ENCODE data around the gene ARHGAP36.

DNA sequence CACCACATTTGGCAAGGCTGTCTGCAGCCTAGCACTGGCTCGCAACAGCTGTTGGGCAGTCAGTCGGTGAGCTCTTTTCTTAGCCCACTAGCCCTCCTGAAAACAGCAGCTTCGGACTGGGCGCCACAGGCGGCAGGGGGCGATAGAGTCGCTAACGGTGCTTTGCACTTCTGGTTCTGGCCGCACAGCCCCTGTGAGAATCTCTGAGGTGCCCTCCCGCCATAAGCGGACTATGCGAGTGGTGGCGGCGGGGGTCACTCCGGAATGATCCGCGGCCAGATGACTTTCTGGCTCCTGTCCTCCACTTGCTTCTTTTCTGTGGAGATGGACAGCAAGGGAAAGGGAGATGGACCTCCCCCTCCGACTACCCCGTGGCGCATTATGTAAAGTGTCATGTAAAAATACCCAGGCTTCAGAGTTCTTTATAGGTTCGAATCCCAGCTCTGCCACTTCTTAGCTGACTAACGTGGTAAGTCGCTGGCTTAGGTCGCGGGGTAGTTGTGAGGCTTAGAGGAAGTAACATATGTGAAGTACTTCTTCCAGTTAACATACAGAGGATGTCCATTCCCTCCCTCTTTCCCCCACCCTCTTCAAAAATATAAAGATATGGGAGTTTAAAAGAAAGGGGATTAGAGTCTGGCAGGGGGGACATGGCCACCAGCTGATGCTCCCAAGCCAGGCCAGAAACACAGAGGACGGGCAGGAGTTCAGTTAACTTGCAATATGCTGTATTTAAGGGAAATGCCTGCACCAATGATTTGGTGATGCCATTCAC is 11.0 kb downstream of the ARHGAP36 start:
- TF ChIP-seq, protein P1, sequence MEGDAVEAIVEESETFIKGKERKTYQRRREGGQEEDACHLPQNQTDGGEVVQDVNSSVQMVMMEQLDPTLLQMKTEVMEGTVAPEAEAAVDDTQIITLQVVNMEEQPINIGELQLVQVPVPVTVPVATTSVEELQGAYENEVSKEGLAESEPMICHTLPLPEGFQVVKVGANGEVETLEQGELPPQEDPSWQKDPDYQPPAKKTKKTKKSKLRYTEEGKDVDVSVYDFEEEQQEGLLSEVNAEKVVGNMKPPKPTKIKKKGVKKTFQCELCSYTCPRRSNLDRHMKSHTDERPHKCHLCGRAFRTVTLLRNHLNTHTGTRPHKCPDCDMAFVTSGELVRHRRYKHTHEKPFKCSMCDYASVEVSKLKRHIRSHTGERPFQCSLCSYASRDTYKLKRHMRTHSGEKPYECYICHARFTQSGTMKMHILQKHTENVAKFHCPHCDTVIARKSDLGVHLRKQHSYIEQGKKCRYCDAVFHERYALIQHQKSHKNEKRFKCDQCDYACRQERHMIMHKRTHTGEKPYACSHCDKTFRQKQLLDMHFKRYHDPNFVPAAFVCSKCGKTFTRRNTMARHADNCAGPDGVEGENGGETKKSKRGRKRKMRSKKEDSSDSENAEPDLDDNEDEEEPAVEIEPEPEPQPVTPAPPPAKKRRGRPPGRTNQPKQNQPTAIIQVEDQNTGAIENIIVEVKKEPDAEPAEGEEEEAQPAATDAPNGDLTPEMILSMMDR (IDR thresholded peaks at IDR 0.05; ENCODE audit: borderline replicate concordance, extremely low read depth, low read length, poor library complexity, severe bottlenecking): no peak
- no peak for TF ChIP-seq EZH2 (IDR thresholded peaks at IDR 0.05; ENCODE audit: borderline replicate concordance, low read depth, low read length, severe bottlenecking)

Data from DND-41 (cell line).